ENCODE data around the gene HDAC5. TPM values are rescaled to one million over a fixed set of nuclear protein-coding genes. Genes with fewer than 3 reads are reported as not detected.

HDAC5 gene
- total and polyA plus RNA-seq, 2 donors from 2014 or later, result 25.3 to 35.6 TPM

DNA sequence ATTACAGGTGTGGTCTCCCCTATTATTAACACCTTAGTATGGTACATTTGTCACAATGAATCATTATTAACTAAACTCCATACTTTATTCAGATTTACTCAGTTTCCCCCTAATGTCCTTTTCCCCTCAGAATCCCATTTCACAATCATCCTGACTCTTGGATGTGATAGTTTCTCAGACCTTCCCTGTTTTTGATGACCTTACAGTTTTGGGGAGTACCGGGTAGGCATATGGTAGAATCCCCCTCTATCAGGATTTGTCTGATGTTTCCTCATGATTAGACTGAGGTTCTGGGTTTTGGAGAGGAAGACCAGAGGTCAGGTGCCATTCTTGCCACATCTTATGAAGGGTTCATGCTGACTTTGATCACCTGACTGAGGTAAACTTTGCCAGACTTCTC is 41.0 kb upstream of the HDAC5 start:
- Histone ChIP-seq H3K27me3 (ENCODE audit: control insufficient read depth, insufficient read depth, low read length) (no peaks in the 10 kb centered on the region), H3K4me1 (ENCODE audit: control insufficient read depth in 2 of 3, insufficient read depth in 2 of 3, low read depth in 1 of 3, low read length in 3 of 3) (peaks cover 0 to 2% (median 0%) of the 10 kb centered on the region in 3 donors), H3K4me3 (ENCODE audit: low read length in 3 of 3) (no peak overlapping the region), H3K9ac (ENCODE audit: low read length in 3 of 3) (no peak overlapping the region), H3K36me3 (ENCODE audit: control insufficient read depth in 2 of 3, insufficient read depth in 3 of 3, low read length in 3 of 3) (no peaks in the 10 kb centered on the region), H3K9me3 (ENCODE audit: control insufficient read depth in 2 of 3, insufficient read depth in 1 of 3, low read length in 3 of 3) (no peaks in the 10 kb centered on the region), H3K27ac (ENCODE audit: low read depth in 2 of 2, low read length in 2 of 2) (no peak overlapping the region)
- DNase-seq, result no peak
- intact Hi-C loops (cut with DNase I), result no loop called here
- TF ChIP-seq, protein P1, sequence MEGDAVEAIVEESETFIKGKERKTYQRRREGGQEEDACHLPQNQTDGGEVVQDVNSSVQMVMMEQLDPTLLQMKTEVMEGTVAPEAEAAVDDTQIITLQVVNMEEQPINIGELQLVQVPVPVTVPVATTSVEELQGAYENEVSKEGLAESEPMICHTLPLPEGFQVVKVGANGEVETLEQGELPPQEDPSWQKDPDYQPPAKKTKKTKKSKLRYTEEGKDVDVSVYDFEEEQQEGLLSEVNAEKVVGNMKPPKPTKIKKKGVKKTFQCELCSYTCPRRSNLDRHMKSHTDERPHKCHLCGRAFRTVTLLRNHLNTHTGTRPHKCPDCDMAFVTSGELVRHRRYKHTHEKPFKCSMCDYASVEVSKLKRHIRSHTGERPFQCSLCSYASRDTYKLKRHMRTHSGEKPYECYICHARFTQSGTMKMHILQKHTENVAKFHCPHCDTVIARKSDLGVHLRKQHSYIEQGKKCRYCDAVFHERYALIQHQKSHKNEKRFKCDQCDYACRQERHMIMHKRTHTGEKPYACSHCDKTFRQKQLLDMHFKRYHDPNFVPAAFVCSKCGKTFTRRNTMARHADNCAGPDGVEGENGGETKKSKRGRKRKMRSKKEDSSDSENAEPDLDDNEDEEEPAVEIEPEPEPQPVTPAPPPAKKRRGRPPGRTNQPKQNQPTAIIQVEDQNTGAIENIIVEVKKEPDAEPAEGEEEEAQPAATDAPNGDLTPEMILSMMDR (IDR thresholded peaks at IDR 0.05; ENCODE audit: borderline replicate concordance, extremely low read depth, insufficient read depth), result no peak
- no peak for FAIRE-seq

DNA sequence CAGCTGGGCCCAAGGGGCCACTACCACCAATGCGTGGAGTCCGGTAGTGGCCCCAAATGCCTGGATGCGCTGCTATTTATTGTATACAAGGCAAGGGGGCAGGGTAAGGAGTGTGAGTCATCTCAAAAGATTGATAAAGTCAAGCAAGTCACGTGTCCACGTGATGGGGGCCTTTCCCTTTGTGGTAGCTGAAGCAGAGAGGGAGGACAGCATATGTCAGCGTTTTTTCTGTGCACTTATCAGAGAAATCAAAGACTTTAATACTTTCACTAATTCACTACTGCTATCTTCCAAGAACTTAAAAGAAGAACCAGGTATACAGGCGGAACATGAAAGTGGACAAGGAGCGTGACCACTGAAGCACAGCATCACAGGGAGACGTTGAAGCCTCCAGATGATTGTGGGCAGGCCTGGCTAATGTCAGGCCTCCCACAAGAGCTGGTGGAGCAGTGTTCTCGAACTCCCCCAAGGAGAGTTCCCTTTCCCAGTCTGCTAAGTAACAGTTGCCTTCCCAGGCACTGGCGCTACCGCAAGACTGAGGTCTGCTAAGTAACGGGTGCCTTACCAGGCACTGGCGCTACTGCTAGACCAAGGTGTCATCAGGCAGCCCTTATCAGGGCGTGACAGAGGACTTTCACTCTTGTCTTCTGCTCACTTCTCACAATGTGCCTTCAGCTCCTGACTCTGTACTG is 36.2 kb upstream of the HDAC5 start:
- Histone ChIP-seq H3K27ac (ENCODE audit: low read depth in 2 of 2, low read length in 2 of 2) (no peak overlapping the region), H3K9ac (ENCODE audit: low read length in 3 of 3) (no peak overlapping the region), H3K4me1 (ENCODE audit: control insufficient read depth in 2 of 3, insufficient read depth in 2 of 3, low read depth in 1 of 3, low read length in 3 of 3) (no peaks in the 10 kb centered on the region), H3K9me3 (ENCODE audit: control insufficient read depth in 2 of 3, insufficient read depth in 1 of 3, low read length in 3 of 3) (no peaks in the 10 kb centered on the region), H3K27me3 (ENCODE audit: control insufficient read depth, insufficient read depth, low read length) (no peaks in the 10 kb centered on the region), H3K36me3 (ENCODE audit: control insufficient read depth in 2 of 3, insufficient read depth in 3 of 3, low read length in 3 of 3) (no peaks in the 10 kb centered on the region), H3K4me3 (ENCODE audit: low read length in 3 of 3) (no peak overlapping the region)
- TF ChIP-seq, protein P1 (IDR thresholded peaks at IDR 0.05; ENCODE audit: borderline replicate concordance, extremely low read depth, insufficient read depth), result no peak
- no peak for FAIRE-seq
- no peak for DNase-seq
- intact Hi-C loops (cut with DNase I), result no loop called here

DNA sequence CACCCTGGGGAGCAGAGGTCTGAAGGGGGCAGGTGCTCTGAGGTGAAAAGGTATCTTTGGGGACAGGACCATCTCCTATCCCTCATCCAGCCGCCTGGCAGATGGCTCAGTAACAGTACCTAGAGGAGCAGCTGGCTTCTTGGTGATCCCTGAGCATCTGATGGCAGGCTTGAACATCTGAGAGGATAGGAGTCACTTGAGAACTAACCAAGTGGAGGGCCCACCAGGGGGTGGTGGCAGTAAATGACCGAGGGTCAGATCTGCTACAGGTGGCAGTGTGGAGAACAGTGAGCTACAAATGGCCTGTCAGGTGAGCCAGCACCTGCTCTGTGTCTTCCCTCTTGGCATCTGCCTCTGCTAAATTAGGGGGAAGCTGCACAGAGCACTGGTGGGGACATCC is 32.0 kb upstream of the HDAC5 start:
- Histone ChIP-seq H3K9me3 (ENCODE audit: control insufficient read depth in 2 of 3, insufficient read depth in 1 of 3, low read length in 3 of 3) (no peaks in the 10 kb centered on the region), H3K4me1 (ENCODE audit: control insufficient read depth in 2 of 3, insufficient read depth in 2 of 3, low read depth in 1 of 3, low read length in 3 of 3) (no peaks in the 10 kb centered on the region), H3K4me3 (ENCODE audit: low read length in 3 of 3) (no peak overlapping the region), H3K27ac (ENCODE audit: low read depth in 2 of 2, low read length in 2 of 2) (no peak overlapping the region), H3K36me3 (ENCODE audit: control insufficient read depth in 2 of 3, insufficient read depth in 3 of 3, low read length in 3 of 3) (peaks cover 0 to 2% (median 0%) of the 10 kb centered on the region in 3 donors), H3K27me3 (ENCODE audit: control insufficient read depth, insufficient read depth, low read length) (no peaks in the 10 kb centered on the region), H3K9ac (ENCODE audit: low read length in 3 of 3) (no peak overlapping the region)
- DNase-seq, result no peak
- FAIRE-seq, result no peak
- intact Hi-C loops (cut with DNase I), result no loop called here
- TF ChIP-seq, protein P1 (IDR thresholded peaks at IDR 0.05; ENCODE audit: borderline replicate concordance, extremely low read depth, insufficient read depth), result no peak

DNA sequence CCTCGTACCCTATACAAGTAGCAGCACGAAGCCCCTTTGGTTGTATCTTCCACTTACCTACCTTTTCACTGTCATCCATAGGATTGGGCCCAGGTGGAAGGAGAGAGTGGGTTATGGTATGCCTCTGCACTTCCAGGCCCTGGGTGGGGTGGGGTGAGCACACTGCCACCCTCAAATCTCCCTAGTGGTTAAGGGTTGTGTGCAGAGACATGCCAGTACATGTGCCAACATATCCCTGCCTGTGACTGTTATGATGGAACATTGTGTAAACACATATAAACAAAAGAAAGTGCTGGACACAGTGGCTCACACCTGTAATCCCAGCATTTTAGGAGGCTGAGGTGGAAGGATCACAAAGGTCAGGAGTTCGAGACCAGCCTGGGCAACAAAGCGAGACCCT is 29.4 kb upstream of the HDAC5 start:
- Histone ChIP-seq H3K9me3 (ENCODE audit: control insufficient read depth in 2 of 3, insufficient read depth in 1 of 3, low read length in 3 of 3) (no peaks in the 10 kb centered on the region), H3K4me1 (ENCODE audit: control insufficient read depth in 2 of 3, insufficient read depth in 2 of 3, low read depth in 1 of 3, low read length in 3 of 3) (no peaks in the 10 kb centered on the region)
- no peak for FAIRE-seq

More for the DNA sequence above, 29.4 kb upstream of the HDAC5 start:
- H3K4me3 ChIP-seq (ENCODE audit: low read length in 3 of 3), result no peak overlapping the region
- TF ChIP-seq, protein P1 (IDR thresholded peaks at IDR 0.05; ENCODE audit: borderline replicate concordance, extremely low read depth, insufficient read depth), result no peak
- H3K27me3 ChIP-seq (ENCODE audit: control insufficient read depth, insufficient read depth, low read length), result no peaks in the 10 kb centered on the region
- peaks cover 0 to 2% (median 0%) of the 10 kb centered on the region in 3 donors for H3K36me3 ChIP-seq (ENCODE audit: control insufficient read depth in 2 of 3, insufficient read depth in 3 of 3, low read length in 3 of 3)
- no peak overlapping the region for H3K27ac ChIP-seq (ENCODE audit: low read depth in 2 of 2, low read length in 2 of 2)
- intact Hi-C loops (cut with DNase I), result no loop called here
- DNase-seq, result no peak
- no peak overlapping the region for H3K9ac ChIP-seq (ENCODE audit: low read length in 3 of 3)

All from kidney (tissue), 14 donors.